Endothelial cell of umbilical vein (primary cell): ENCODE measurements around the gene SLCO2A1. TPM values are rescaled to one million over a fixed set of nuclear protein-coding genes. Genes with fewer than 3 reads are reported as not detected.

Experiments
- BruUV-seq: library from RNA; stranded (reverse); fragments of 400-500 nt; replicated peaks from 2 replicates; lab custom pipeline; 2021; lab: Mats Ljungman, UMichigan
- CTCF ChIA-PET: fragments of 300-600, 350-600 bp; sonication (Branson Sonifier 250); formaldehyde crosslinking; loops from one replicate; lab custom pipeline; 2021; ENCODE audit warnings: antibody characterized with exemption, inconsistent platforms; lab: Charles Lee
- POLR2A ChIA-PET: fragments of 300-600, 350-600 bp; sonication (Branson Sonifier 250); formaldehyde crosslinking; loops from one replicate; lab custom pipeline; 2021; ENCODE audit warnings: antibody characterized with exemption, inconsistent platforms; lab: Charles Lee
- DNase-seq: peaks from one replicate; pipeline ENCODE4 v3.0.0-alpha.2; 2011; ENCODE audit warnings: low read depth, low spot score
- FAIRE-seq: peaks from 2 replicates; lab custom pipeline; 2011; peaks lifted over from hg19 to GRCh38; lab: Jason Lieb, UNC
- H2AFZ ChIP-seq: 2 replicates; pipeline ENCODE4 v1.6.0; 2012; ENCODE audit warnings: low read depth, low read length, control low read depth, inconsistent platforms
- H3K27ac ChIP-seq: 2 replicates; pipeline ENCODE4 v1.5.1; 2011; ENCODE audit warnings: low read depth, mild to moderate bottlenecking, control low read depth, low read length, moderate library complexity; ENCODE audit not compliant: insufficient read depth
- H3K27me3 ChIP-seq, 2 experiments: 2 replicates each; pipeline versions ENCODE4 v1.6.0 to v1.6.1; 2011; ENCODE audit warnings: low read length in 2 of 2, mixed read lengths in 1 of 2; ENCODE audit not compliant: control insufficient read depth in 2 of 2, insufficient read depth in 2 of 2
- H3K36me3 ChIP-seq, 2 experiments: 2 replicates in 1 of 2; 3 replicates in 1 of 2; pipeline ENCODE4 v1.5.1; 2011; ENCODE audit warnings: low read length in 2 of 2, mild to moderate bottlenecking in 1 of 2, moderate library complexity in 1 of 2; ENCODE audit not compliant: control insufficient read depth in 2 of 2, insufficient read depth in 2 of 2; ENCODE audit errors: extremely low read depth in 1 of 2
- H3K4me1 ChIP-seq: 3 replicates; pipeline ENCODE4 v1.5.1; 2011; ENCODE audit warnings: mild to moderate bottlenecking, low read length; ENCODE audit not compliant: control insufficient read depth, insufficient read depth; ENCODE audit errors: extremely low read depth
- H3K4me2 ChIP-seq: 2 replicates; pipeline ENCODE4 v1.6.1; 2011; ENCODE audit warnings: low read length, control low read depth, mixed read lengths; ENCODE audit not compliant: insufficient read depth
- H3K4me3 ChIP-seq, 3 experiments: fragments of 200-600 bp in 1 of 3; sonication (generic), shearing (Covaris generic) in 1 of 3; replicated peaks in 1 of 3; 2 replicates each; pipeline ENCODE4 v1.5.1; 2011 to 2016; ENCODE audit warnings: control low read depth in 3 of 3, low read length in 3 of 3, mild to moderate bottlenecking in 2 of 3, inconsistent platforms in 1 of 3, low read depth in 1 of 3, moderate library complexity in 1 of 3; ENCODE audit not compliant: insufficient read depth in 1 of 3
- H3K79me2 ChIP-seq: 2 replicates; pipeline ENCODE4 v1.6.0; 2012; ENCODE audit warnings: low read length, inconsistent platforms; ENCODE audit not compliant: control insufficient read depth, insufficient read depth
- H3K9ac ChIP-seq: replicated peaks from 2 replicates; pipeline ENCODE3; 2011; ENCODE audit warnings: low read length, control low read depth; ENCODE audit not compliant: insufficient read depth; ENCODE audit errors: extremely low read depth
- H3K9me1 ChIP-seq: replicated peaks from 3 replicates; pipeline ENCODE4 v1.6.0; 2011; ENCODE audit warnings: mild to moderate bottlenecking, low read length; ENCODE audit not compliant: control insufficient read depth, insufficient read depth; ENCODE audit errors: extremely low read depth
- H3K9me3 ChIP-seq: replicated peaks from 2 replicates; pipeline ENCODE4 v1.5.1; 2012; ENCODE audit warnings: low read length, inconsistent platforms; ENCODE audit not compliant: control insufficient read depth, insufficient read depth
- H4K20me1 ChIP-seq: replicated peaks from 2 replicates; pipeline ENCODE3; 2011; ENCODE audit warnings: mild to moderate bottlenecking, low read length; ENCODE audit not compliant: control insufficient read depth, insufficient read depth; ENCODE audit errors: extremely low read depth
- EZH2 ChIP-seq: IDR thresholded peaks from 2 replicates; pipeline ENCODE4 v1.6.1; 2012; ENCODE audit warnings: borderline replicate concordance, low read depth, mild to moderate bottlenecking, moderate library complexity, low read length, inconsistent platforms; ENCODE audit not compliant: severe bottlenecking
- FOS ChIP-seq: IDR thresholded peaks from 2 replicates; pipeline ENCODE4 v1.6.1; 2011; ENCODE audit warnings: mild to moderate bottlenecking, low read length, moderate library complexity, borderline replicate concordance; ENCODE audit not compliant: insufficient read depth
- GATA2 ChIP-seq: IDR thresholded peaks from 2 replicates; pipeline ENCODE4 v1.7.0; 2011; ENCODE audit warnings: low read depth, mild to moderate bottlenecking, moderate library complexity, mixed read lengths, low read length; ENCODE audit not compliant: insufficient read length, insufficient read depth
- JUN ChIP-seq: IDR thresholded peaks from 2 replicates; pipeline ENCODE4 v1.6.1; 2011; ENCODE audit warnings: borderline replicate concordance, low read depth; ENCODE audit not compliant: insufficient read length, insufficient read depth
- MYC ChIP-seq: IDR thresholded peaks from one replicate; pipeline ENCODE4 v1.6.1; 2011; ENCODE audit warnings: mild to moderate bottlenecking, low read depth, low read length
- POLR2A ChIP-seq: IDR thresholded peaks from 2 replicates; pipeline ENCODE4 v1.6.1; 2012; ENCODE audit warnings: low read depth, mild to moderate bottlenecking, control low read depth, low read length
- POLR2AphosphoS5 ChIP-seq: IDR thresholded peaks from 2 replicates; pipeline ENCODE4 v1.6.1; 2012; ENCODE audit warnings: low read depth, mild to moderate bottlenecking, control low read depth, low read length, moderate library complexity; ENCODE audit not compliant: insufficient read depth
- dilution Hi-C: fragments of 300-500 bp; cut with MboI; formaldehyde crosslinking; loops from one replicate; pipeline ENCODE4 v1.15.0; 2019; ENCODE audit warnings: low sequenced_read_pairs; ENCODE audit not compliant: extremely low pct_ligation_motif_present
- intact Hi-C: fragments of 100-400 bp; cut with micrococcal nuclease; formaldehyde crosslinking; loops from one replicate; pipeline ENCODE4 v1.10.0; 2022
- polyA plus RNA-seq, 4 experiments: library from polyadenylated mRNA; depleted of rRNA in 3 of 4; stranded (reverse) in 3 of 4; unstranded in 1 of 4; fragments of >200 nt; gene quantifications; 2 replicates each; pipeline versions ENCODE4 v1.2.1 to v1.2.3, GENCODE V29; 2011 to 2012; ENCODE audit warnings: missing spikeins in 1 of 4
- total RNA-seq: library from RNA; stranded (reverse); gene quantifications from 2 replicates; pipeline ENCODE4 v1.2.3, GENCODE V29; 2021
- TF ChIP-seq, protein P1 (sequence below), 2 donors: IDR thresholded peaks; 1 replicate in 1 of 2; 2 replicates in 1 of 2; pipeline ENCODE4 v1.5.1; 2011; ENCODE audit warnings: low read length in 2 of 2, mild to moderate bottlenecking in 2 of 2, moderate library complexity in 2 of 2, control low read depth in 1 of 2, inconsistent platforms in 1 of 2, low read depth in 1 of 2; ENCODE audit not compliant: insufficient read depth in 1 of 2; ENCODE audit errors: extremely low read depth in 1 of 2
- TF ChIP-seq, protein P2 (sequence below): IDR thresholded peaks from 2 replicates; pipeline ENCODE4 v1.6.1; 2011; ENCODE audit not compliant: insufficient read depth, insufficient read length

SLCO2A1 gene
- total and polyA plus RNA-seq, 2 donors (not counting 3 experiments of a cell fraction or from before 2014, with no cell fraction given), result 1.4 to 11.9 TPM

DNA sequence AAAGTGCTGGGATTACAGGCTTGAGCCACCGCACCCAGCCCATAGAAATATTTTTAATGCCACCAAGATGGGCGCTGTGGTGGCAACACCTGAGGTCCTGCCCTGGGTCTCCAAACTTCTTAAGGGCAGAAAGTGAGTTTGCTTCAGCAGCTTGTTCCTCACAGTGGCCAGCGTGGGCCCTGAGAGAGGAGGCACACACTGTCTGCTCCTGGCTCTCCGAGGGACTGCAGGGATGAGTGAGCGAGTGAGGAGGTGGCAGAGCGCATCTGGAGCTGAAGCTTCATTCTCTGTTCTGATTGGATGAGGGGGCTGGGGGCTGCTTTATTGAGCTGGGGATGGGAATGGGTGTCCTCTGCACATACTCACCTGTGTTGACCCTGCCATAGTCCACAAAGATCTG, 76.4 kb downstream of the SLCO2A1 start:
- no peak for FAIRE-seq
- TF ChIP-seq, protein P1, sequence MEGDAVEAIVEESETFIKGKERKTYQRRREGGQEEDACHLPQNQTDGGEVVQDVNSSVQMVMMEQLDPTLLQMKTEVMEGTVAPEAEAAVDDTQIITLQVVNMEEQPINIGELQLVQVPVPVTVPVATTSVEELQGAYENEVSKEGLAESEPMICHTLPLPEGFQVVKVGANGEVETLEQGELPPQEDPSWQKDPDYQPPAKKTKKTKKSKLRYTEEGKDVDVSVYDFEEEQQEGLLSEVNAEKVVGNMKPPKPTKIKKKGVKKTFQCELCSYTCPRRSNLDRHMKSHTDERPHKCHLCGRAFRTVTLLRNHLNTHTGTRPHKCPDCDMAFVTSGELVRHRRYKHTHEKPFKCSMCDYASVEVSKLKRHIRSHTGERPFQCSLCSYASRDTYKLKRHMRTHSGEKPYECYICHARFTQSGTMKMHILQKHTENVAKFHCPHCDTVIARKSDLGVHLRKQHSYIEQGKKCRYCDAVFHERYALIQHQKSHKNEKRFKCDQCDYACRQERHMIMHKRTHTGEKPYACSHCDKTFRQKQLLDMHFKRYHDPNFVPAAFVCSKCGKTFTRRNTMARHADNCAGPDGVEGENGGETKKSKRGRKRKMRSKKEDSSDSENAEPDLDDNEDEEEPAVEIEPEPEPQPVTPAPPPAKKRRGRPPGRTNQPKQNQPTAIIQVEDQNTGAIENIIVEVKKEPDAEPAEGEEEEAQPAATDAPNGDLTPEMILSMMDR (IDR thresholded peaks at IDR 0.05; ENCODE audit: extremely low read depth in 1 of 2, insufficient read depth in 1 of 2, low read depth in 1 of 2, low read length in 2 of 2), result no peak
- no peak for TF ChIP-seq MYC
- TF ChIP-seq JUN, result no peak
- TF ChIP-seq, protein P2, sequence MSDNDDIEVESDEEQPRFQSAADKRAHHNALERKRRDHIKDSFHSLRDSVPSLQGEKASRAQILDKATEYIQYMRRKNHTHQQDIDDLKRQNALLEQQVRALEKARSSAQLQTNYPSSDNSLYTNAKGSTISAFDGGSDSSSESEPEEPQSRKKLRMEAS, result no peak
- no peak for TF ChIP-seq POLR2A
- no peak for TF ChIP-seq EZH2
- TF ChIP-seq GATA2, result no peak
- no peak for TF ChIP-seq POLR2AphosphoS5
- no peak for TF ChIP-seq FOS
- Histone ChIP-seq H3K36me3 (no peaks in the 10 kb centered on the region), H3K9ac (no peak overlapping the region), H4K20me1 (no peaks in the 10 kb centered on the region), H3K4me2 (no peak overlapping the region), H3K79me2 (no peaks in the 10 kb centered on the region), H3K27me3 (no peaks in the 10 kb centered on the region), H3K4me3 (no peak overlapping the region), H3K9me3 (no peaks in the 10 kb centered on the region), H2AFZ (no peak overlapping the region), H3K27ac (no peak overlapping the region), H3K9me1 (no peaks in the 10 kb centered on the region), H3K4me1 (peaks cover 13% of the 10 kb centered on the region)
- POLR2A ChIA-PET, result no interaction called here
- dilution Hi-C loops (no loop called here), intact Hi-C loops (no loop called here)
- BruUV-seq, result no TSS peak
- CTCF ChIA-PET, result interaction anchor here (1.6 kb wide), 1 partner anchor 12 kb away, joined by 5 read pairs; no protein-coding TSS in a partner anchor
- no peak for DNase-seq
